ENCODE measurements around the gene KYAT1. TPM values are rescaled to one million over a fixed set of nuclear protein-coding genes. Genes with fewer than 3 reads are reported as not detected.
A peak's percentile ranks its signal among the peaks of the same experiment; 100 is the strongest.

KYAT1 gene
- total and polyA plus RNA-seq, 2 of the 13 experiments (the other 11 are each of a cell fraction or from before 2014, with no cell fraction given): 9.2 to 46.5 TPM

GRCh38 chr9:128881884-128882676 lies at the start of gene KYAT1, which contains the start of gene LRRC8A (continued):
- TF ChIP-seq ARID3A (IDR thresholded peaks at IDR 0.05; ENCODE audit: low read depth, low read length): no peak
- TF ChIP-seq DZIP1 (CRISPR knock-in tag; IDR thresholded peaks at IDR 0.05): no peak
- TF ChIP-seq MXD4 (CRISPR knock-in tag; IDR thresholded peaks at IDR 0.05): peak; percentile 51; the same call in 1 of the 2 replicates
- TF ChIP-seq RBM22 (optimal IDR thresholded peaks at IDR 0.05; ENCODE audit: low read length): no peak
- peak; percentile 98 for TF ChIP-seq ATF7 (IDR thresholded peaks at IDR 0.05)
- TF ChIP-seq ATF7 (CRISPR knock-in tag; IDR thresholded peaks at IDR 0.05): peak; percentile 82
- TF ChIP-seq ZNF432 (CRISPR knock-in tag; IDR thresholded peaks at IDR 0.05; ENCODE audit: borderline replicate concordance): no peak
- TF ChIP-seq POLR2G (IDR thresholded peaks at IDR 0.05; ENCODE audit: low read depth, low read length): peak; percentile 62; the same call in 1 of the 2 replicates
- peak; percentile 62; the same call in 1 of the 2 replicates for TF ChIP-seq GMEB2 (CRISPR knock-in tag; IDR thresholded peaks at IDR 0.05; ENCODE audit: low read depth)
- TF ChIP-seq THAP7 (CRISPR knock-in tag; IDR thresholded peaks at IDR 0.05): 0 out of 2 replicates have a peak, but pooled peaks have one; percentile 18
- peak; percentile 81; the same call in 1 of the 2 replicates for TF ChIP-seq THAP9 (CRISPR knock-in tag; IDR thresholded peaks at IDR 0.05; ENCODE audit: borderline replicate concordance)
- TF ChIP-seq ATF1 (CRISPR knock-in tag; IDR thresholded peaks at IDR 0.05): peak; percentile 93
- peak; percentile 52 to 67 for TF ChIP-seq POLR2A (IDR thresholded peaks at IDR 0.05; ENCODE audit: insufficient read depth in 1 of 2, low read depth in 2 of 2, low read length in 2 of 2)
- TF ChIP-seq HMG20A (CRISPR knock-in tag; IDR thresholded peaks at IDR 0.05; ENCODE audit: borderline replicate concordance): no peak
